Amniotic epithelial cell (primary cell): ENCODE data around the gene ZC3H12D.

Source experiments
- DNase-seq: peaks from one replicate; pipeline ENCODE4 v3.0.0-alpha.2; 2010; ENCODE audit warnings: low read depth

Gene ZC3H12D

DNA sequence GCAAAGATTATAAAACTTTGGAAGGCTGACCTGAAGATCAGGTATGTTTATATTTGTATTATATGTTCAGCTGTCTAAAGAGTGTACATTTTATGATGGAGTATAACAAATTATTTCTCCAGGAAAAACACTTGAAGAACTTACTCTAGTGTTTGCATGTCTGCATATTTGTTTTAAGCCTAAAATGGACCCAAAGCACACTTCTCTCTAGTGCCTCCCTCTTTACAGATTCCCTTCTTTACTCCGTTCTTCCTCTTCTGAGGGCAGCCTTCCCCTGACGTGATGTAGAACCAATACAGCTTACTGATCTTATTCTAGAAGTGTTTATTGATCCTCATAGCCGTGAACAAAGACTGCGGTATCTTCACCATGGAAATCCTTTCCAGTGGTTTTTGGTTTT is 70.8 kb downstream of the ZC3H12D start:
- no peak for DNase-seq

DNA sequence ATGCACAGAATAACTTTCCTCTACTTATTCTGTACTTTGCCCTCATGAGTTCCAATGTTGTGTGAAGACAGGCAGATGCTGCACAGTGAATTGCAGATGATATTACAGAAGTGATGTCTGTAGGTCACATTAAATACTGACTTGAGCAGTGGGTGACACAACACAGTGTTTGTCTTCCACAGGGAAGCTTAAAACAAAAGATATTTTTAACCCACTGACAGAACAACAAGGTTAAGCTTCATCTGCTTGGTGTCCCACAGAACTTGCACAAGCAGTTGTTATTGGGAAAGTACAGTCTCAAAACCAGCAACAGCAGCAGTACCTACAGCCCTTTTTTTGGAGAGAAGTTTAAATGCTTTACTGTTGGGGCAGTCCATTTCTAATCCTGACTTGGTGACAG is 74.3 kb downstream of the ZC3H12D start:
- DNase-seq: peak; percentile 25

DNA sequence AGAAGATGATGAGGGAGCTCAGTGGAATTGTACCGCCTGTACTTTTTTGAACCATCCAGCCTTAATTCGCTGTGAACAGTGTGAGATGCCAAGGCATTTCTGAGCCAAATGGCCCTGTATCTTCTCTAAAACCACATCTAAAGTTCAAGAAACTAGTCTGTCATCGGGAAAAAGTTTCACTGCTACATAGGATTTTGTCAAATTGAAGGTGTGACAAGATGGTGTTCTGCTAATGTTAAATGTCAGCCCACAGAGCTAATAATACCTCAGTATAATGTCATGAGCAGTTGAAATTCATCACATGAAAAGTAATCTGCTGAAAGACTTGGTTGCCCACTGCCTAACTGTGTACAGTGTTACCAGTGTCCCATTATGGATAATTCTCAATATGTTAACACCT is 75.2 kb downstream of the ZC3H12D start:
- DNase-seq: no peak

DNA sequence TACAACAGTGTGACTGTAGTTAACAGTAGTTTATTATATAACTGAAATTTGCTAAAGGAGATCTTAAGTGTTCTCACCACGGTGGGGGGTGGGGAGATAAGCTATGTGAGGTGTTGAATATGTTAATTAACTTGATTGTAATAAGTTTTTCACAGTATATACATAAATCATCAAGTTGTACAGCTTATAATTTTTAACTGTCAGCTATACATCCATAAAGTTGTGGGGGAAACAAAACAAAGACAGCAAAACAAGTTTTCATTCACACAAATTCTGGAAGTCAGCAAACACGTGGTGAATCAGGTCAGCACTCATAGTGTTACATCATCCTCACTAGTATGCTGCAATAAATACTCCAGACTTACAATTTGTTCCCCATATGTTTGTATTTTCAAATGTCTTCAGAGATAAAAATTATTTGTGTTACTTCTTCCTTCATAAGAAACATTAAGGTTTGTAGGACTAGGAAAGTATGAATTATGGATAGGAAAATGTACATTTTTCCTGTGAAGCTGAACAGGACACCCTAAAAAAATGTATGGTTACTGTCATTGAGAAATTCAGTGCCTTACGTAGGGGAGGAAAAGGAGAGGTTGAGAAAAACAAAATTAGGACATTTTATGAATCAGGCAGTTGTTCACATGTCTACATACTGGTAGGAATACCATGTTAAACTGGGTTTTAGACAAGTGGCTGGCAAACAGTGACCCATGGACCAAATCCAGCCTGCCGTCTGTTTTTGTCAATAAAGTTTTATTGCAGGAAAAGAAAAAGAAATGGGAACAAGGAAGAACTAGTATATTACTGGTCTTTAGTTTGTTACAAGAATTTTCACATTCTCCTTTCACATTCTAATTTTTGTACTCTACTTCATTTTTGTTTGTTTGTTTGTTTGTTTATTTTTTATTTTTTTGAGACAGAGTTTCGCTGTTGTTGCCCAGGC is 78.7 kb downstream of the ZC3H12D start:
- DNase-seq: peak; percentile 88

DNA sequence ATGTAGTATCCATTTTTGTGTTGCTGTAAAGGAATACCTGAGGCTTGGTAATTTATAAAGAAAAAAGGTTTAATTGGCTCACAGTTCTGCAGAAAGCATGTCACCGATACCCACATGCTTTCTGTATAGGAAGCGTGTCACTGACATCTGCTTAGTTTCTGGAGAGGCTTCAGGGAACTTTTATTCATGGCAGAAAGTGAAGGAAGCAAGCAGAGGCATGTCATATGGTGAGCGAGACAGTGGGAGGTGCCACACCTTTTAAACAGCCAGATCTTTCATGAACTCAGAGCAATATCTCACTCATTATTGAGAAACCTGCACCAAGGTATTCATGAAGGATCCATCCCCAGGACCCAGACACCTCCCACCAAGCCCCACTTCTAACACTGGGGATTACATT is 81.3 kb downstream of the ZC3H12D start:
- DNase-seq: no peak

DNA sequence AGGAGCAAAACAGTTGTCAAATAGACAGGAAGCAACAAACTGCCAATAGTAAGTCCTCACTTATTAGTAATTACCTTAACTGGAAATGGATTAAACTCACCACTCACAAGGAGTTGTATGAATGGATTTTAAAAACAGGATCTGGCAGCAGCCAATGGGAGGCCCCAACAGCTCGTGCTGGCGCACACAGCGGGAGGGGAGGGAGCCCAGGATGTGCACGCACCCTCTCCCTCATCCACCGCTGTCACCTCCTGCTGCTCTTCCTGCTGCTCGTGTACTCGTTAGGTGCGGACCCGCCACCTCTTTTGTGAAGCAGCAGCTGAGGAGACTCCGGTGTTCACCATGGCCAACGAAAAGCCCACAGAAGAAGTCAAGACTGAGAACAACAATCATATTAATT is 84.8 kb downstream of the ZC3H12D start, which contains the start of gene SUMO4:
TSS of gene SUMO4 (plus strand) at position 213 of the 400 bp plus-strand sequence. CDS start at position 343, 130 bp downstream.
- no peak for DNase-seq

DNA sequence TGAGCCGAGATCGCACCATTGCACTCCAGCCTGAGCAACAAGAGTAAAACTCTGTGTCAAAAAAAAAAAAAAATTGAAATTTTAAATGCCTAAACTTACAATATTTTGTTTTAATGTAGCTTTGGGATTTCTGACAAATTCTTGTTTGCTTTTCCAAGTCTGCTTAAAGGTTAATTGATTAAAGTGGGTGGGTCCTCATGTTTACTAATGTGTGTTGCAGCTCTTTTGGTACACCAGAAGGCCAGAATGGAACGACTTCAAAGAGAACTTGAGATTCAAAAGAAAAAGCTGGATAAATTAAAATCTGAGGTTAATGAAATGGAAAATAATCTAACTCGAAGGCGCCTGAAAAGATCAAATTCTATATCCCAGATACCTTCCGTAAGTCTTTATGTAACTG is 87.4 kb downstream of the ZC3H12D start:
- no peak for DNase-seq
